ENCODE results near the gene WNT8A.
"Not testable (repeated sequence)": the region's sequence is repeated elsewhere in the genome, so short reads cannot be mapped to it uniquely, and the experiment has no call there.

Gene WNT8A

DNA sequence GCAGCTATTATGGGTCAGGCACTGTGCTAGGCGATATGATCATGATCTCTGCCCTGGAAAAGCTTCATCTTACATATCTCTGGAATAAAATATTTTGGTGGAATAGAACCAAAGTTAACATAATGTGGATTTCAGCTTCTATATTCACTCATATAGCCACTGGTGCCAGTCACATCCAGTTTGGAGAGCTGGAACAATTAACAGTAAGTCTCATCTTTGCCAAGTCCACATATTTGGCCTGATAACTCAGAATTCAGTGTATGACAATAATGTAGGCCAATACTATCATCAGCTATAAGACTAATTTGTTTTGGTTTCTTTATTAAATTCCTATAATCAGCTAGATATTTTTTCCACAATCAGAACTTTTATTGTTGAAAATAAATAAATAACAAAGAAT lies 45.0 kb upstream of the WNT8A start (continued):
- TF ChIP-seq, protein P1, sequence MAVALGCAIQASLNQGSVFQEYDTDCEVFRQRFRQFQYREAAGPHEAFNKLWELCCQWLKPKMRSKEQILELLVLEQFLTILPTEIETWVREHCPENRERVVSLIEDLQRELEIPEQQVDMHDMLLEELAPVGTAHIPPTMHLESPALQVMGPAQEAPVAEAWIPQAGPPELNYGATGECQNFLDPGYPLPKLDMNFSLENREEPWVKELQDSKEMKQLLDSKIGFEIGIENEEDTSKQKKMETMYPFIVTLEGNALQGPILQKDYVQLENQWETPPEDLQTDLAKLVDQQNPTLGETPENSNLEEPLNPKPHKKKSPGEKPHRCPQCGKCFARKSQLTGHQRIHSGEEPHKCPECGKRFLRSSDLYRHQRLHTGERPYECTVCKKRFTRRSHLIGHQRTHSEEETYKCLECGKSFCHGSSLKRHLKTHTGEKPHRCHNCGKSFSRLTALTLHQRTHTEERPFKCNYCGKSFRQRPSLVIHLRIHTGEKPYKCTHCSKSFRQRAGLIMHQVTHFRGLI (tag by site-specific recombination; IDR thresholded peaks at IDR 0.05): no peak
- TF ChIP-seq ZNF184 (tag by site-specific recombination; IDR thresholded peaks at IDR 0.05): no peak
- no peak for TF ChIP-seq MZF1 (tag by site-specific recombination; IDR thresholded peaks at IDR 0.05; ENCODE audit: borderline replicate concordance)
- no peak for TF ChIP-seq ZNF19 (tag by site-specific recombination; IDR thresholded peaks at IDR 0.05; ENCODE audit: low read depth)
- no peak for TF ChIP-seq SCRT1 (tag by site-specific recombination; IDR thresholded peaks at IDR 0.05; ENCODE audit: borderline replicate concordance)
- TF ChIP-seq, protein P2, sequence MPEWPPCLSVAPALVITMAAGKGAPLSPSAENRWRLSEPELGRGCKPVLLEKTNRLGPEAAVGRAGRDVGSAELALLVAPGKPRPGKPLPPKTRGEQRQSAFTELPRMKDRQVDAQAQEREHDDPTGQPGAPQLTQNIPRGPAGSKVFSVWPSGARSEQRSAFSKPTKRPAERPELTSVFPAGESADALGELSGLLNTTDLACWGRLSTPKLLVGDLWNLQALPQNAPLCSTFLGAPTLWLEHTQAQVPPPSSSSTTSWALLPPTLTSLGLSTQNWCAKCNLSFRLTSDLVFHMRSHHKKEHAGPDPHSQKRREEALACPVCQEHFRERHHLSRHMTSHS (tag by site-specific recombination; IDR thresholded peaks at IDR 0.05): no peak
- TF ChIP-seq ZNF37A (tag by site-specific recombination; IDR thresholded peaks at IDR 0.05): no peak
- TF ChIP-seq ZEB2 (tag by site-specific recombination; IDR thresholded peaks at IDR 0.05): no peak

DNA sequence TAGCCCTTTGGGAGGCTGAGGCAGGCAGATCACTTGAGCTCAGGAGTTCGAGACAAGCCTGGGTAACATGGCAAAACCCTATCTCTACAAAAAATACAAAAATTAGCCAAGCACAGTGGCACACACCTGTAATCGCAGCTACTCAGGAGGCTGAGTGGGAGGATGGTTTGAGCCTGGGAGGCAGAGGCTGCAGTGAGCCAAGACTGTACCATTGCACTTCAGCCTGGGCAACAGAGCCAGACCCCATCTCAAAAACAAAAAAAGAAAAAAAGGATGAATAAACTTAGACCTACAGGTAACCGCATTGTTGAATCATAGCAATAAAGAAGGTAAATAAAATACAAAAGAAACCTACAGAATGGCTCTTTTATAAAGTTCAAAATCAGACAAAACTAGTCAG lies 38.5 kb upstream of the WNT8A start:
- H3K27ac ChIP-seq (ENCODE audit: extremely low read depth, low read depth, low read length): not testable (repeated sequence)
- CTCF ChIA-PET: interaction anchor here (0.9 to 1.9 kb wide), 2 partner anchors 9 to 89 kb away, joined by 4 to 11 read pairs; no protein-coding TSS in a partner anchor

DNA sequence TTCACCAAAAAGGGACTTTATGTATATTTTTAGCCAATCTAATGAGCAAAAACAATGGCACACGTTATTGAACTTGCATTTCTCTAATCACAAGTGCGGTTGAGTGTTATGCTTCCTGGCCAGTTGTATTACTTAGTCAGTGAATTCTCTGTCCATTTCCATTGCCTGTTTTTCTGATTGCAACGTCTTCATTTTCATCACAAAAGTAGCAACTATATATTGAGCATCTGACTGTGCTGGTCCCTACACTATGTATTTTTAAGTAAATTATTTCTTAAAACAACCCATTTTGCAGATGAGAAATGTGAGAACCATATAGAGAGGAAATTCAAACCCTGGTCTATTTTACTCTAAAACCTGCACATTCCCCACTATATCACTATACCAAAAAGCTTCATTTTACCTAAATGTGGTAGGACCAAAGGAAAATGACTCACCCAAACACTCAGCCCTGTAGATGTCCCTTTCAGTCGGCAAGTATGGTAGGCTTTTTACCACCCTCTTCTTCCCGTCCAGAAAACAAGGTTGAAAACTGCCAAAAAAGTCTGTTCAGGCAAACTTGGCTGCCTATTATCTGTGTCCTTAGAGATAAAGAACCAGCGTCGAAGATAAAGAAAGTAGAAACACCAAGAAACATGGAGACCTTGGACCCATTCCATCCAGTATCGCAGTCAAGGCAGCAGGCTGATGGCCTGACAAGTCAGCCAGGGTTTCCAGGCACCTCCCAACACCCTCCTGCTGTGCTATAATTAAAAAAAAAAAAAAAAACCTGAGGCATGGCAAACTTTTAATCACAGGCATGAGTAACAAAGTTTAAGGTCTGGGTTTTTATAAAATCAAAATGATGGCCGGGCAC lies 32.2 kb upstream of the WNT8A start:
- POLR2A ChIA-PET: no interaction called here
- Histone ChIP-seq H3K36me3 (ENCODE audit: control insufficient read depth in 2 of 2, insufficient read depth in 1 of 2, low read length in 2 of 2) (no peaks in the 10 kb centered on the region), H3K27ac (ENCODE audit: extremely low read depth, low read depth, low read length) (no peak overlapping the region), H3K4me3 (ENCODE audit: low read depth, low read length) (no peak overlapping the region), H3K4me1 (ENCODE audit: control insufficient read depth, insufficient read depth, low read length) (no peaks in the 10 kb centered on the region), H3K9me3 (ENCODE audit: control insufficient read depth, insufficient read depth, low read depth, low read length) (no peaks in the 10 kb centered on the region)
- CTCF ChIA-PET: interaction anchor here (1.0 to 5.4 kb wide), 2 partner anchors 16 to 17 kb away, joined by 4 to 35 read pairs; no protein-coding TSS in a partner anchor
- TF ChIP-seq, protein P3, sequence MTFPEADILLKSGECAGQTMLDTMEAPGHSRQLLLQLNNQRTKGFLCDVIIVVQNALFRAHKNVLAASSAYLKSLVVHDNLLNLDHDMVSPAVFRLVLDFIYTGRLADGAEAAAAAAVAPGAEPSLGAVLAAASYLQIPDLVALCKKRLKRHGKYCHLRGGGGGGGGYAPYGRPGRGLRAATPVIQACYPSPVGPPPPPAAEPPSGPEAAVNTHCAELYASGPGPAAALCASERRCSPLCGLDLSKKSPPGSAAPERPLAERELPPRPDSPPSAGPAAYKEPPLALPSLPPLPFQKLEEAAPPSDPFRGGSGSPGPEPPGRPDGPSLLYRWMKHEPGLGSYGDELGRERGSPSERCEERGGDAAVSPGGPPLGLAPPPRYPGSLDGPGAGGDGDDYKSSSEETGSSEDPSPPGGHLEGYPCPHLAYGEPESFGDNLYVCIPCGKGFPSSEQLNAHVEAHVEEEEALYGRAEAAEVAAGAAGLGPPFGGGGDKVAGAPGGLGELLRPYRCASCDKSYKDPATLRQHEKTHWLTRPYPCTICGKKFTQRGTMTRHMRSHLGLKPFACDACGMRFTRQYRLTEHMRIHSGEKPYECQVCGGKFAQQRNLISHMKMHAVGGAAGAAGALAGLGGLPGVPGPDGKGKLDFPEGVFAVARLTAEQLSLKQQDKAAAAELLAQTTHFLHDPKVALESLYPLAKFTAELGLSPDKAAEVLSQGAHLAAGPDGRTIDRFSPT (tag by site-specific recombination; IDR thresholded peaks at IDR 0.05): no peak
- TF ChIP-seq ZNF394 (tag by site-specific recombination; IDR thresholded peaks at IDR 0.05; ENCODE audit: borderline replicate concordance) (no peak), SETDB1 (IDR thresholded peaks at IDR 0.05; ENCODE audit: insufficient read length, low read length) (no peak), ZNF76 (tag by site-specific recombination; IDR thresholded peaks at IDR 0.05; ENCODE audit: borderline replicate concordance, low read depth) (no peak), ZNF561 (tag by site-specific recombination; IDR thresholded peaks at IDR 0.05; ENCODE audit: borderline replicate concordance) (no peak), ZNF324 (tag by site-specific recombination; IDR thresholded peaks at IDR 0.05) (no peak), ZBTB7A (tag by site-specific recombination; IDR thresholded peaks at IDR 0.05; ENCODE audit: low read depth) (no peak), TRIM28 (IDR thresholded peaks at IDR 0.05; ENCODE audit: borderline replicate concordance, low read length) (no peak), ZNF223 (tag by site-specific recombination; IDR thresholded peaks at IDR 0.05) (no peak), BCL11B (tag by site-specific recombination; IDR thresholded peaks at IDR 0.05; ENCODE audit: low read depth) (no peak), IKZF3 (tag by site-specific recombination; IDR thresholded peaks at IDR 0.05) (no peak)

More for the DNA sequence above, 38.5 kb upstream of the WNT8A start:
- TF ChIP-seq, protein P4, sequence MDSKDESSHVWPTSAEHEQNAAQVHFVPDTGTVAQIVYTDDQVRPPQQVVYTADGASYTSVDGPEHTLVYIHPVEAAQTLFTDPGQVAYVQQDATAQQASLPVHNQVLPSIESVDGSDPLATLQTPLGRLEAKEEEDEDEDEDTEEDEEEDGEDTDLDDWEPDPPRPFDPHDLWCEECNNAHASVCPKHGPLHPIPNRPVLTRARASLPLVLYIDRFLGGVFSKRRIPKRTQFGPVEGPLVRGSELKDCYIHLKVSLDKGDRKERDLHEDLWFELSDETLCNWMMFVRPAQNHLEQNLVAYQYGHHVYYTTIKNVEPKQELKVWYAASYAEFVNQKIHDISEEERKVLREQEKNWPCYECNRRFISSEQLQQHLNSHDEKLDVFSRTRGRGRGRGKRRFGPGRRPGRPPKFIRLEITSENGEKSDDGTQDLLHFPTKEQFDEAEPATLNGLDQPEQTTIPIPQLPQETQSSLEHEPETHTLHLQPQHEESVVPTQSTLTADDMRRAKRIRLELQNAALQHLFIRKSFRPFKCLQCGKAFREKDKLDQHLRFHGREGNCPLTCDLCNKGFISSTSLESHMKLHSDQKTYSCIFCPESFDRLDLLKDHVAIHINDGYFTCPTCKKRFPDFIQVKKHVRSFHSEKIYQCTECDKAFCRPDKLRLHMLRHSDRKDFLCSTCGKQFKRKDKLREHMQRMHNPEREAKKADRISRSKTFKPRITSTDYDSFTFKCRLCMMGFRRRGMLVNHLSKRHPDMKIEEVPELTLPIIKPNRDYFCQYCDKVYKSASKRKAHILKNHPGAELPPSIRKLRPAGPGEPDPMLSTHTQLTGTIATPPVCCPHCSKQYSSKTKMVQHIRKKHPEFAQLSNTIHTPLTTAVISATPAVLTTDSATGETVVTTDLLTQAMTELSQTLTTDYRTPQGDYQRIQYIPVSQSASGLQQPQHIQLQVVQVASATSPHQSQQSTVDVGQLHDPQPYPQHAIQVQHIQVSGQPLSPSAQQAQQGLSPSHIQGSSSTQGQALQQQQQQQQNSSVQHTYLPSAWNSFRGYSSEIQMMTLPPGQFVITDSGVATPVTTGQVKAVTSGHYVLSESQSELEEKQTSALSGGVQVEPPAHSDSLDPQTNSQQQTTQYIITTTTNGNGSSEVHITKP (tag by site-specific recombination; IDR thresholded peaks at IDR 0.05): 0 out of 2 replicates have a peak, but pooled peaks have one; percentile 29
- TF ChIP-seq ZNF121 (tag by site-specific recombination; IDR thresholded peaks at IDR 0.05): peak; percentile 51; the same call in 1 of the 2 replicates
- POLR2A ChIA-PET; H3K4me1 ChIP-seq (ENCODE audit: control insufficient read depth, insufficient read depth, low read length); H3K36me3 ChIP-seq (ENCODE audit: control insufficient read depth in 2 of 2, insufficient read depth in 1 of 2, low read length in 2 of 2); H3K4me3 ChIP-seq (ENCODE audit: low read depth, low read length); H3K9me3 ChIP-seq (ENCODE audit: control insufficient read depth, insufficient read depth, low read depth, low read length): not testable (repeated sequence)
